NCI-H526 (cell line): Measurements from ENCODE around the gene RPP30.
A peak's percentile ranks its signal among the peaks of the same experiment; 100 is the strongest.

Source experiments
- DNase-seq, 2 experiments: peaks; one replicate each; lab custom pipeline; 2025; lab: John Stamatoyannopoulos, UW

RPP30 gene

GRCh38 chr10:90944749-90945148 is 73.0 kb downstream of the RPP30 start:
- no peak for DNase-seq

GRCh38 chr10:90945491-90946070 is 73.8 kb downstream of the RPP30 start:
- no peak for DNase-seq

- peak in 1 of 2 experiments; percentile 1 for DNase-seq
These were observed 75.5 kb downstream of the RPP30 start for GRCh38 chr10:90947030-90947960.
